22Rv1 (cell line): ENCODE data around the gene TCF12.

Source experiments
- ZFX ChIP-seq: fragments of 450-650 bp; IDR thresholded peaks from 2 replicates; pipeline ENCODE4 v1.6.1; 2017; ENCODE audit warnings: antibody characterized with exemption, borderline replicate concordance
- TF ChIP-seq, protein P1 (sequence below): fragments of 450-650 bp; IDR thresholded peaks from 2 replicates; pipeline ENCODE4 v1.5.1; 2017; ENCODE audit warnings: mild to moderate bottlenecking

DNA sequence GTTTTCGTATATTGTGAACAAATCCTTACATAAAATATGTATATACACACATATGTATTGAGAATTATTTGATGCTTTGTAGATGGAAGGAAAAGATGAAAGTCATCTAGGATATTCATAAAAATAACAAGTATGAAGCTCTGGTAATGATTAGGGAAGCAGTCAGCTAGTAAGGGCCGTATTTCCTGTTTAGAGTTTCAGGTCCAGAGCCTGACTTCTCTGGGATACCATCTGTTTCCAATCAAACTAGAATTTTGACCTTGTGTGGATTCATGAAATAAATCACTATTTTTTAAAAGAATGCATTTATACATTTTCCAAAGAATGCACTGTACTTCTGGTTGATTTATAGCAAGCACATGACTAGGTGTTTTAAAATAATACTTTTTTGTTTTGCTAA lies 301.8 kb downstream of the TCF12 start:
- TF ChIP-seq, protein P1, sequence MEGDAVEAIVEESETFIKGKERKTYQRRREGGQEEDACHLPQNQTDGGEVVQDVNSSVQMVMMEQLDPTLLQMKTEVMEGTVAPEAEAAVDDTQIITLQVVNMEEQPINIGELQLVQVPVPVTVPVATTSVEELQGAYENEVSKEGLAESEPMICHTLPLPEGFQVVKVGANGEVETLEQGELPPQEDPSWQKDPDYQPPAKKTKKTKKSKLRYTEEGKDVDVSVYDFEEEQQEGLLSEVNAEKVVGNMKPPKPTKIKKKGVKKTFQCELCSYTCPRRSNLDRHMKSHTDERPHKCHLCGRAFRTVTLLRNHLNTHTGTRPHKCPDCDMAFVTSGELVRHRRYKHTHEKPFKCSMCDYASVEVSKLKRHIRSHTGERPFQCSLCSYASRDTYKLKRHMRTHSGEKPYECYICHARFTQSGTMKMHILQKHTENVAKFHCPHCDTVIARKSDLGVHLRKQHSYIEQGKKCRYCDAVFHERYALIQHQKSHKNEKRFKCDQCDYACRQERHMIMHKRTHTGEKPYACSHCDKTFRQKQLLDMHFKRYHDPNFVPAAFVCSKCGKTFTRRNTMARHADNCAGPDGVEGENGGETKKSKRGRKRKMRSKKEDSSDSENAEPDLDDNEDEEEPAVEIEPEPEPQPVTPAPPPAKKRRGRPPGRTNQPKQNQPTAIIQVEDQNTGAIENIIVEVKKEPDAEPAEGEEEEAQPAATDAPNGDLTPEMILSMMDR, result no peak
- TF ChIP-seq ZFX, result no peak
